ENCODE results near the gene TMPRSS11D.

GRCh38 chr4:67886281-67886680, 2.5 kb upstream of the TMPRSS11D start:
- TF ChIP-seq CTCF (IDR thresholded peaks at IDR 0.05; ENCODE audit: low read depth, low read length): no peak
- TF ChIP-seq EZH2phosphoT487 (IDR thresholded peaks at IDR 0.05; ENCODE audit: low read depth): no peak

Data from OCI-LY3 (cell line).